RKO (cell line): ENCODE data around the gene OSBPL3.
A peak's percentile ranks its signal among the peaks of the same experiment; 100 is the strongest.
"Not testable (repeated sequence)": the region's sequence is repeated elsewhere in the genome, so short reads cannot be mapped to it uniquely, and the experiment has no call there.

ENCODE experiments used
- DNase-seq: peaks from one replicate; pipeline ENCODE4 v3.0.0-alpha.2; 2016; ENCODE audit warnings: low spot score

Gene OSBPL3

GRCh38 chr7:24979863-24980533 lies at the start of gene OSBPL3:
TSS of gene OSBPL3 (minus strand) at chr7:24980178. CDS start at chr7:24892472, 87,706 bp downstream.
- DNase-seq = peak; percentile 91

- DNase-seq = no peak
Measured at GRCh38 chr7:25029075-25029474, 49.1 kb upstream of the OSBPL3 start.

GRCh38 chr7:25028370-25029021 lies 48.5 kb upstream of the OSBPL3 start:
- no peak for DNase-seq

- no peak for DNase-seq
Measured at GRCh38 chr7:25026156-25026555, 46.2 kb upstream of the OSBPL3 start.

GRCh38 chr7:25025218-25025671 lies 45.3 kb upstream of the OSBPL3 start:
- peak; percentile 69 for DNase-seq

GRCh38 chr7:25024066-25024465 lies 44.1 kb upstream of the OSBPL3 start:
- no peak for DNase-seq

- DNase-seq = not testable (repeated sequence)
Measured at GRCh38 chr7:25017671-25018070, 37.7 kb upstream of the OSBPL3 start.

GRCh38 chr7:25014756-25015155 lies 34.8 kb upstream of the OSBPL3 start:
- DNase-seq = peak; percentile 26

- not testable (repeated sequence) for DNase-seq
Measured at GRCh38 chr7:25012710-25013109, 32.7 kb upstream of the OSBPL3 start.

GRCh38 chr7:25012254-25012653 lies 32.3 kb upstream of the OSBPL3 start:
- no peak for DNase-seq

GRCh38 chr7:25009257-25009656 lies 29.3 kb upstream of the OSBPL3 start:
- DNase-seq = peak; percentile 88

- DNase-seq = peak; percentile 19
Measured at GRCh38 chr7:25007668-25008067, 27.7 kb upstream of the OSBPL3 start.

- DNase-seq = no peak
Measured at GRCh38 chr7:25006276-25006675, 26.3 kb upstream of the OSBPL3 start.

GRCh38 chr7:25005658-25006057 lies 25.7 kb upstream of the OSBPL3 start:
- DNase-seq = no peak

- no peak for DNase-seq
Measured at GRCh38 chr7:25002786-25003185, 22.8 kb upstream of the OSBPL3 start.

- no peak for DNase-seq
Measured at GRCh38 chr7:24995466-24995865, 15.5 kb upstream of the OSBPL3 start.

- DNase-seq = no peak
Measured at GRCh38 chr7:24992314-24992713, 12.3 kb upstream of the OSBPL3 start.

- DNase-seq = no peak
Measured at GRCh38 chr7:24991353-24991752, 11.4 kb upstream of the OSBPL3 start.

- no peak for DNase-seq
Measured at GRCh38 chr7:24987331-24987842, 7.4 kb upstream of the OSBPL3 start.

GRCh38 chr7:24982917-24983316 lies 2.9 kb upstream of the OSBPL3 start:
- DNase-seq = no peak

- DNase-seq = no peak
Measured at GRCh38 chr7:24981171-24981951, 1.4 kb upstream of the OSBPL3 start.

- DNase-seq = no peak
Measured at GRCh38 chr7:24980534-24981170, 674 bp upstream of the OSBPL3 start.
